ENCODE data around the gene KLHL10. TPM values are rescaled to one million over a fixed set of nuclear protein-coding genes. Genes with fewer than 3 reads are reported as not detected.

KLHL10 gene
- total RNA-seq, 2 donors from 2014 or later = not detected

DNA sequence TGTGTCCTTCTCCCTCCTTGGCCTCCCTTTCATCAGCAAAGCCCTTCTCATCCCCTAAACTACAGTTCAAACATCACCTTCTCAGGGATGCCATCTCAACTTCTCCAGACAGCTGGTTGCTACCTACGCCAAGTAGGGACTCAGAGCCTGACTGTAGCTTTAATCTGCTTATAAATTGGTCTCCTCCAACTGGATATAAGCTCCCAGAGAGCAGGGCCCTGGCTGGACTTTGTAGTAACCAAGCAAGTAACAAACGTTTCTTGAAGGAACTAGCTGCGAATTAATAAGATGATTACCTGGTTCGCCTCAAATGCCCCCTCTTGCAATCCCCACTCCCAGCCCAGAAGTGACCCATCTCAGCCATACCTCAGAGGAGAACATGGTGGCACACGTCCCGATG, 45.1 kb downstream of the KLHL10 start:
- TF ChIP-seq, protein P1, sequence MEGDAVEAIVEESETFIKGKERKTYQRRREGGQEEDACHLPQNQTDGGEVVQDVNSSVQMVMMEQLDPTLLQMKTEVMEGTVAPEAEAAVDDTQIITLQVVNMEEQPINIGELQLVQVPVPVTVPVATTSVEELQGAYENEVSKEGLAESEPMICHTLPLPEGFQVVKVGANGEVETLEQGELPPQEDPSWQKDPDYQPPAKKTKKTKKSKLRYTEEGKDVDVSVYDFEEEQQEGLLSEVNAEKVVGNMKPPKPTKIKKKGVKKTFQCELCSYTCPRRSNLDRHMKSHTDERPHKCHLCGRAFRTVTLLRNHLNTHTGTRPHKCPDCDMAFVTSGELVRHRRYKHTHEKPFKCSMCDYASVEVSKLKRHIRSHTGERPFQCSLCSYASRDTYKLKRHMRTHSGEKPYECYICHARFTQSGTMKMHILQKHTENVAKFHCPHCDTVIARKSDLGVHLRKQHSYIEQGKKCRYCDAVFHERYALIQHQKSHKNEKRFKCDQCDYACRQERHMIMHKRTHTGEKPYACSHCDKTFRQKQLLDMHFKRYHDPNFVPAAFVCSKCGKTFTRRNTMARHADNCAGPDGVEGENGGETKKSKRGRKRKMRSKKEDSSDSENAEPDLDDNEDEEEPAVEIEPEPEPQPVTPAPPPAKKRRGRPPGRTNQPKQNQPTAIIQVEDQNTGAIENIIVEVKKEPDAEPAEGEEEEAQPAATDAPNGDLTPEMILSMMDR (IDR thresholded peaks at IDR 0.05) = no peak
- Histone ChIP-seq H3K4me1 (ENCODE audit: control insufficient read depth in 1 of 2, low read depth in 2 of 2) (no peaks in the 10 kb centered on the region), H3K27me3 (replicated peaks; ENCODE audit: insufficient read depth) (no peaks in the 10 kb centered on the region), H3K4me3 (no peak overlapping the region), H3K36me3 (peaks cover 57% of the 10 kb centered on the region), H3K9me3 (no peaks in the 10 kb centered on the region), H3K27ac (no peak overlapping the region)
- ATAC-seq (ENCODE audit: insufficient number of reproducible peaks, low FRiP score, low read depth) (no peak), DNase-seq (ENCODE audit: low spot score) (no peak)

DNA sequence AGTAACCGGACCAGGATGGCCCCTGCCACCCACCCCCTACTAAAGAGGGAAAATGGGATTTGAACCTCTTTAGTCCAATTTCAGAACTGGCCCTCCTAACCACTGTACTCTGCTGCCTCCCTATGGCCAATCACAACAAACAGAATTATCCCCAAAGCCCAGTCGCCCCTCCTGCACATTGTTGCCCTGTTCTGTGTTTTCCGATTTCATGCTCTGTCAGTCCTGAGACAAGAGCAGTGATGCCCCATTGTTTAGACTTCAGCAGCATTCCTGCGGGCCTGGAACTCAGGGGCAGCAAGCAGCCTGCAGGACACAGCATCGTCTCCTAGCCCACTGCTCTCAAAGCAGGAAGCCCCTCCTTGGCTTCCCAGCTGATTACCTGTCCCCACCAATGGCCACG, 48.1 kb downstream of the KLHL10 start:
- ATAC-seq (ENCODE audit: insufficient number of reproducible peaks, low FRiP score, low read depth) (no peak), DNase-seq (ENCODE audit: low spot score) (no peak)
- no peaks in the 10 kb centered on the region for H3K27me3 ChIP-seq (replicated peaks; ENCODE audit: insufficient read depth)
- H3K4me3 ChIP-seq = no peak overlapping the region
- H3K27ac ChIP-seq = no peak overlapping the region
- no peaks in the 10 kb centered on the region for H3K4me1 ChIP-seq (ENCODE audit: control insufficient read depth in 1 of 2, low read depth in 2 of 2)
- peaks cover 65% of the 10 kb centered on the region for H3K36me3 ChIP-seq
- no peaks in the 10 kb centered on the region for H3K9me3 ChIP-seq
- TF ChIP-seq, protein P1 (IDR thresholded peaks at IDR 0.05) = no peak

DNA sequence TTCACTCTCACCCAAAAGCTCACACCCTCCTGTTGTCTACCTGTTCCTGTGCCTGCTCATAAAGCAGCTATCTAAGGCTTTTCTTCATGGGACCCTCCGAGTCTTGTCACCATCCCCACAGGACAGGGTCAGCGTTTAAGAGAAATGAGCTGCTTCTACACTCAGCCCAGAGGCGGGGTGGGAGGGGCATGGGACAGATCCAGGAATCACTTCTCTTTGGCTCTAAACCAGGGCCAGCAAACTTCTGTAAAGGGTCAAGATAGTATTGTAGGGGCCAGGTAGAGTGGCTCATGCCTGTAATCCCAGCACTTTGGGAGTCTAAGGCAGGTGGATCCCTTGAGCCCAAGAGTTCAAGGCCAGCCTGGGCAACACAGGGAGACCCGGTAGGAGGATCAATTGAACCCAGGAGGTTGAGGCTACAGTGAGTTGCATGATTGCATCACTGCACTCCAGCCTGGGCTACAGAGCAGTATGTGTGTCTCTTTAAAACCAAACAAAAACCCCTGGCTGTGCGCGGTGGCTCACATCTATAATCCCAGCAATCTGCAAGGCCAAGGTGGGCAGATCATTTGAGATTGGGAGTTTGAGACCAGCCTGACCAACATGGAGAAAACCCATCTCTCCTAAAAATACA, 50.8 kb downstream of the KLHL10 start:
- no peak overlapping the region for H3K27ac ChIP-seq
- TF ChIP-seq, protein P1 (IDR thresholded peaks at IDR 0.05) = no peak
- H3K36me3 ChIP-seq = peaks cover 82% of the 10 kb centered on the region
- no peaks in the 10 kb centered on the region for H3K9me3 ChIP-seq
- no peak overlapping the region for H3K4me3 ChIP-seq
- ATAC-seq (ENCODE audit: insufficient number of reproducible peaks, low FRiP score, low read depth) (no peak), DNase-seq (ENCODE audit: low spot score) (no peak)
- no peaks in the 10 kb centered on the region for H3K4me1 ChIP-seq (ENCODE audit: control insufficient read depth in 1 of 2, low read depth in 2 of 2)
- H3K27me3 ChIP-seq (replicated peaks; ENCODE audit: insufficient read depth) = no peaks in the 10 kb centered on the region

DNA sequence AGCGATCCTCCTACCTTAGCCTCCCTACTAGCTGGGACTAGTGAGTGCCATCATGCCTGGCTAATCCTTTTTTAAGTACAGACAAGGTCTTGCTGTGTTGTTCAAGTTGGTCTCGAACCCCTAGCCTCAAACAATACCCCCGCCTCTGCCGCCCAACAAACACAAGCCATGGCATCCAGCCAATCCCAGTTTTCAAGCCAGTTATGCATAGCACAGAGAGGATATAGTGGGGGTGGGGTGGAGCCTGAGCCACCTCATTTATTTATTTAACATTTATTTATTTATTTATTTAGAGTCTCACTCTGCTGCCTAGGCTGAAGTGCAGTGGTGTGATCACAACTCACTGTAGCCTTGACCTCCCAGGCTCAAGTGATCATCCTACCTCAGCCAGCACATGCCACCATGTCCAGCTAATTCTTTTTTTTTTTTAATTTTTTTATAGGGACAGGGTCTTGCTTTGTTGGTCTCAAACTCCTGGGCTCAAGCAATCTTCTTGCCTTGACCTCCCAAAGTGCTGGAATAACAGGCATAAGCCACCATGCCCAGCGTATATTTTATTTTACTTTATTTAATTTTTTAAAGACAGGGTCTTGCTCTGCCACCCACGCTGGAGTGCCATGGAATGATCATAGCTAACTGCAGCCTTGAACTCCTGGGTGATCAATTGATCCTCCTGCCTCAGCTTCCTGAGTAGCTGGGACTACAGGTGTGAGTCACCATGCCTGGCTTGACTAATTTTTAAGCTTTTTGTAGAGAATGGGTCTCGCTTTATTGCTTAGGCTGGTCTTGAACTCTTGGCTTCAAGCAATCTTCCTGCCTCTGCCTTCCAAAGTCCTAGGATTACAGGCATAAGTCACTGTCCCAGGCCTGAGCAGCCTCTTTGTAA, 53.8 kb downstream of the KLHL10 start:
- peaks cover 0 to 13% of the 10 kb centered on the region in 2 donors for H3K4me1 ChIP-seq (ENCODE audit: control insufficient read depth in 1 of 2, low read depth in 2 of 2)
- H3K27ac ChIP-seq = no peak overlapping the region
- H3K4me3 ChIP-seq = no peak overlapping the region
- no peak for ATAC-seq (ENCODE audit: insufficient number of reproducible peaks, low FRiP score, low read depth)
- no peaks in the 10 kb centered on the region for H3K9me3 ChIP-seq
- TF ChIP-seq, protein P1 (IDR thresholded peaks at IDR 0.05) = no peak
- H3K36me3 ChIP-seq = peaks cover 71% of the 10 kb centered on the region
- DNase-seq (ENCODE audit: low spot score) = no peak
- no peaks in the 10 kb centered on the region for H3K27me3 ChIP-seq (replicated peaks; ENCODE audit: insufficient read depth)

DNA sequence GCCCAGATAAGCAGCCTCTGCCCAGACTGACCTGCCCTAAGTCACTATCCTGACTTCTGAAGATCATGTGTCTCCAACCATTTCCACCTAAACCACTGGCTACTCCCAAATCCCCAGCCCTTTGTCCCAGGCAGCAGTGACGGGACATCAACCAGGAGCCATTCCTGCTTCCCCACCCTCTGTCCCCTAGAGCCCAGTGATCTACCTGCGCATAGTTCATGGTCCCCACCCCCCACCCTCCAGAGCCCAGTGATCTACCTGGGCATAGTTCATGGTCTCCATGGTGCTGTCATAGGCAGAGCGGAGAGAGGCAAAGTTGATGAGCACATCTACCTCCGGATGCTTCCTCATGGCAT, 54.4 kb downstream of the KLHL10 start:
- DNase-seq (ENCODE audit: low spot score) = no peak
- peaks cover 0 to 13% of the 10 kb centered on the region in 2 donors for H3K4me1 ChIP-seq (ENCODE audit: control insufficient read depth in 1 of 2, low read depth in 2 of 2)
- no peaks in the 10 kb centered on the region for H3K27me3 ChIP-seq (replicated peaks; ENCODE audit: insufficient read depth)
- H3K36me3 ChIP-seq = peaks cover 68% of the 10 kb centered on the region
- no peak overlapping the region for H3K27ac ChIP-seq
- H3K4me3 ChIP-seq = no peak overlapping the region
- H3K9me3 ChIP-seq = no peaks in the 10 kb centered on the region
- TF ChIP-seq, protein P1 (IDR thresholded peaks at IDR 0.05) = no peak
- ATAC-seq (ENCODE audit: insufficient number of reproducible peaks, low FRiP score, low read depth) = no peak
